AML-193 (cell line): ENCODE results near the gene TAS1R3.
"Not testable (repeated sequence)": the region's sequence is repeated elsewhere in the genome, so short reads cannot be mapped to it uniquely, and the experiment has no call there.

Source experiments
- DNase-seq, 2 experiments: peaks; one replicate each; lab custom pipeline; 2025; lab: John Stamatoyannopoulos, UW

Gene TAS1R3

GRCh38 chr1:1354271-1355247 lies 23.5 kb downstream of the TAS1R3 start:
- no peak for DNase-seq

- DNase-seq = no peak
These were observed 24.3 kb downstream of the TAS1R3 start for GRCh38 chr1:1355416-1355815.

DNA sequence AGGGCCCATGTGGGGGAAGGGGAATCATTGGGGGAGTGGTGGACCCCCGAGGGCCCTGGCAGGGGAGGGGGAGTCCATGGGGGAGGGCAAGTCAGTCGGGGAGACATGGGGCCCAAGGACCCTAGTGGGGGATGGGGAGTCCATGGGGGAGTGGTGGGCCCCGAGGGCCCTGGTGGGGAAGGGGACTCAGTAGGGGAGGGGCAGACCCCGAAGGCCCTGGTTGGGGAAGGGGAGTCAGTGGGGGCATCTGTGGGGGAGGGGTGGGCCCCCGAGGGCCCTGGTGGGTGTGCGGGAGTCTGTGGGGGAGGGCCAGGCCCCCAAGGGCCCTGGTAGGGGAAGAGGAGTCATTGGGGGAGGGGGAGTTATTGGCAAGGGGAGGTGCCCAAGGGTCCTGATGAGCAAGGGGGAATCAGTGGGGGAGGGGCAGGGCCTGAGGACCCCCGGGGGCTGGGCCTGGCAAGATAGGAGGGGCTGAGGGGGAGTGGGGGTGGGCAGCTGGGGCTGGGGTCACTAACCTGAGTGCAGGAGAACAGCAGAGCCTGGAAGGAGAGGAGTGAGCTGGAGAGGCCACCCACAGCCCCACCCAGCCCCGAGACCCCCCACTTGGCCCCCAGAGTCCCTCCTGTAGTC lies 25.2 kb downstream of the TAS1R3 start:
- DNase-seq = no peak

DNA sequence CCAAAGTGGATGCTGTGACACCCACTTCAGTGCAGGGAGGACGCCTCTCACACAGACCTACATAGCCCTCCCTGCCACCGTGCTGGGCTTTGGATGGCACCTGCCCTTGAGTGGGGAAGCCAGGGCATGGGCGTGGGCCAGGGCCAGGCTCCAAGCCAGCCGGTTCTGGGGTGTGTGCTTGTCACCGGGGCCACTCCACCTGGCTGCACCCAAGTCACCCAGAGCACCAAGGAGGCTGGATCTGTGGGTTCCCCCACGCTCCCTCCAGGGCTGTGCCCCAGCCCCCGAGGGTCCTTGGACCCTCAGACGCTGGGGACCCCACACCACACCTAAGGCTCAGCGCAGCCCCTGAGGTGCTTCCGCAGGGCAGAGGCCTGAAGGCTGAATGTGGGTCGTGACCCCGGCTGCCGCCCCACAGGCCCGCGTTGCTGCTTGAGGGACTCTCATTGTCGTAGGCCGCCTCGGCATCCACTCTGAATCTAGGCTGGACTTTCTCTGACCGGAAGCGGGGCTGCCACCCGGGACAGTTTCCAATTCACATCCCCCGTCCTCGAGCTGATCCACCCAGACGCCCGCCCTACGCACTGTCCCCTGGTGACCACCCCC lies 25.8 kb downstream of the TAS1R3 start:
- no peak for DNase-seq

DNA sequence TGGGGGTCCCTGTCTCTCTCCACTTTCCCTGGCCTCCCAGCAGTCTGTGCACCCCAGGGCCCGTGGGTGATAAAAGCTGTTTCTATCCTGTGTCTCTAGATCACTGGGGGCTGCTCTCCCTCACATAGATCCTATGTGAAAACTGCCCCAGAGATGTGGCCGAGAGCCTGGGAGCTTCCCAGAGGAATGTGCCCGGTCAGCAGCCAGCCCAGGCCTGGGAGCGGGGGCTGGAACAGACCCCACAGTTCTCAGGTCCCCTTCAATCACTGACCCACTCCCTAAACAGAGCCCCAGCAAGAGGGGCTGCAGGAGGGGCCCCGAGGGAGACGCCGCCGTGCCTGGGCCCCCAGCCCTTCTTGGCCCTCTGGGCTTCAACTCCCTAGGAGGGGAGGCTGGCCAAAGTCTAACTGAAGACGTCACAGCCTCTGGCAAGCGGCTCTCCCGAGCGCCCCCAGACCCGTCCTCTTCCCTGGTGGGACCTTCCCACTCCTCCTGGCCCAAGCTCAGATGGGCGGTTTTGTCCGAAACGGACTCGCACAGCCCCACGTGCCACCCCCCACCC lies 26.9 kb downstream of the TAS1R3 start:
- DNase-seq = no peak

DNA sequence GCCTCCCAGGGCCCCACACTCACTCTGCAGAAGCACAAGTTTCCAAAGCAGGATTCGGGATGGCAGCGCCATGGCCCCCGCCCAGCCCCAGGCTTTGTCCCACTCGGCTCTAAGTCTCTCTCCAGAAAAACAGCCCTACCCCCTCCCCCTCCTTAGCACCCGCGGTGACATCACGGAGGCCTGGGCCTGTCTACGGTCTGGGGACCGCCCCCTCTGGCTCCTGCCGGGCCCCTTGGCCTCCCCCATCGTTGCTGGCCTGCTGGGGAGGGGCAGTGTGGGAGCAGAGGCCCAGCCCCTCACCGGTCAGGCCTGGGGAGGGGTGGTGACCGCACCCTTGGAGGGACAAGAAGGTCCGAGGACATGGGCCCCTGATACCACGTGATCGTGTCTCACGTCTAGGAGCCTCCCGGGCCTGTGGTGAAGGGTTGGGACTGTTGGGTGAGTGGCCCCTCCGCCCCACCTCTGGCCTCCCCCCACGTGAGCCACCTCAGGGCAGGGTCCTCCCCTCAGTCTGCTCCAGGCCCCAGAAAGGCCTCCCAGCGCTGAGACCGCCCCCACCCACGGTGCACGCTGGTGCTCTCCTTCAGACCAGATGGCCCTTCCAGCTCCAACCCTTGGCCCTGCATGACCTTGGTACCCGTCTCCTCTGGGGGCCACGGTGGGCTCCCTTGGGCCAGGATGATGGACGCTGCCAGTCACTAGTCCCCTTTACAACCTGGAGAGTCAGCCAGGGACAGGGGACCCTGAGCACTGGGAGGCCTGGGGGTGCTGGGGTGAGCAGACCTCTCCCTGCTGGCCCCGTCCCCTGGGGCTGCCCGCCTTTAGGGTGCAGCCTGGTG lies 27.6 kb downstream of the TAS1R3 start, which contains the start of gene MXRA8:
TSS of gene MXRA8 (minus strand) at position 123 of the 839 bp plus-strand sequence. CDS start at position 72, 51 bp downstream.
- no peak for DNase-seq

- DNase-seq = no peak
These were observed 28.2 kb downstream of the TAS1R3 start for GRCh38 chr1:1359308-1359663.

- DNase-seq = no peak
These were observed 28.8 kb downstream of the TAS1R3 start for GRCh38 chr1:1359664-1360468.

- no peak for DNase-seq
These were observed 29.6 kb downstream of the TAS1R3 start for GRCh38 chr1:1360506-1361169.

GRCh38 chr1:1361233-1361981 lies 30.3 kb downstream of the TAS1R3 start:
- DNase-seq = no peak

DNA sequence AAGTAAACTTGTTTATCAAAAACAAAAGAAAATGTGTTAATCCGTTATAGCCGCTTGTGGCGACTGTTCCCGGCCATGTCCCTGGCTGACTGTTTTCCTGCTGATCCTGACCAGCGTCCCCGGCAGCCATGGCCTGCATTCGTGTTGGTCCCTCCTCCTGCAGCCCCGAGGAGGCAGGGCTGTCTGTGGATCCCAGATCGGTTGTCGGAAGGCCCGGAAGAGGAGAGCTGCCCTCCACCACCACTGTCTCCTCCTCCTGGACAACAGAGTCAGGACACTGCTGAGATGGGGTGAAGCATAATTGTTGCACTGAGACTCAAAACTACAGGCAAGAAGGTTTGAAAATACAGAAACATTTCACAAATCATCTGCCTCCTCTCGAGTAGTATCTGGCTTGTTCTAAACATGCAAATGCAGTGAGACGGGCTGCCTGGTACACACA lies 30.9 kb downstream of the TAS1R3 start:
- no peak for DNase-seq

- DNase-seq = no peak
These were observed 33.2 kb downstream of the TAS1R3 start for GRCh38 chr1:1364266-1364665.

DNA sequence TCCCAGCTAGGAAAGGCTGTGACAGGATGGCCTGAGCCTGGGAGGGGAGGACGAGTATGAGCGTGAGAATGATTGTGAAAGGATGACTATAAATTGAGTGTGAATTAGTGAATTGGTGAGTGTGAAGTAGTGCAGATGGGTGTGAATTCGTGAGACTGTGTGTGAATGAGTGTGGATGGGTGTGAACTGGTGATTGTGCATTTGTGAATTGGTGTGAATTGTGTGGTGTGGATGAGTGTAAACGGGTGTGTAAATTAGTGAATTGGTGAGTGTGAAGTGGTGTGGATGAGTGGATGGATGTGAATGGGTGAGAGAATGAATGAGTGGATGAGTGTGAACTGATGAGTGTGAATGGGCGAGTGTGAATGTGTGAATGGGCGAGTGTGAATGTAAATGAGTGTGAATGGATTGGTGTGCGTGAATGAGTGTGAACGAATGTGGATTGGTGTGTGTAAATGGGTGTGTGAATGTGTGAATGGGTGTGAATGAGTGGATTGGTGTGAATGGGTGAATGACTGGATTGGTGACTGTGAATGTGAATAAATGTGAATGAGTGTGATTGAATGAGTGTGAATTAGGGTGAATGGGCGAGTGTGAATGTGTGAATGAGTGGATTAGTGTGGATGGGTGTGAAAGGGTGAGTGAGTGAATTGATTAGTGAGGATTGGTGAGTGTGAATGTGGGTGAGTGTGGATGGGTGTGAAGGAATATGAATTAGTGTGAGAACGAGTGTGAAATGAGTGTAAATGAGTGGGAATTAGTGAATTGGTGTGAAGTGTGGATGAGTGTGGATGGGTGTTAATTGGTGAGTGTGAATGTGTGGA lies 35.0 kb downstream of the TAS1R3 start:
- DNase-seq = no peak

DNA sequence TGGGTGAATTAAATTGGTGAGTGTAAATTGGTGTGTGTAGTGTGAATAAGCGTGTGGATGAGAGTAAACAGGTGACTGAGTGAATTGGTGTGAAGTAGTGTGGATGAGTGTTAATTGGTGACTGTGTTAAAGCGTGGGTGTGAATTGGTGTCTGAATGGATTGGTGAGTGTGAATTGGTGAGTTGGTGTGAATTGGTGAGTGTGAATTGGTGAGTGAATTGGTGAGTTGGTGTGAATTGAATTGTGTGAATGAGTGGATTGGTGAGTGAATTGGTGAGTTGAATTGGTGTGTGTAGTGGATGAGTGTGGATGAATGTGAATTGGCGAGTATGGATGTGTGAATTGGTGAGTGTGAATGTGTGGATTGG lies 35.6 kb downstream of the TAS1R3 start:
- DNase-seq = no peak

DNA sequence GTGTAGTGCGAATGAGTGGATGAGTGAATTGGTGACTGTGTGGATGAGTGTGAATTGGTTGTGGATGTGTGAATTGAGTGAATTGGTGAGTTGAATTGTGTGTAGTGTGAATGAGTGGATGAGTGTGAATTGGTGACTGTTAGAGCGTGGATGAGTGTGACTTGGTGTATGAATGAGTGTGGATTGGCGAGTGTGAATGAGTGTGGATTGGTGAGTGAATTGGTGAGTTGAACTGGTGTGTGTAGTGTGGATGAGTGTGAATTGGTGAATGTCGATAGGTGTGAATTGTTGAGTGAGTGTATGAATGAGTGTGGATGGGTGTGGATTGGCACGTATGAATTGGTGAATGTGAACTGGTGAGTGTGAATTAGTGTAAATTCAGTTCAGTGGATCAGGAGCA lies 36.2 kb downstream of the TAS1R3 start:
- DNase-seq = no peak

- not testable (repeated sequence) for DNase-seq
These were observed 39.0 kb downstream of the TAS1R3 start for GRCh38 chr1:1370094-1370493.

DNA sequence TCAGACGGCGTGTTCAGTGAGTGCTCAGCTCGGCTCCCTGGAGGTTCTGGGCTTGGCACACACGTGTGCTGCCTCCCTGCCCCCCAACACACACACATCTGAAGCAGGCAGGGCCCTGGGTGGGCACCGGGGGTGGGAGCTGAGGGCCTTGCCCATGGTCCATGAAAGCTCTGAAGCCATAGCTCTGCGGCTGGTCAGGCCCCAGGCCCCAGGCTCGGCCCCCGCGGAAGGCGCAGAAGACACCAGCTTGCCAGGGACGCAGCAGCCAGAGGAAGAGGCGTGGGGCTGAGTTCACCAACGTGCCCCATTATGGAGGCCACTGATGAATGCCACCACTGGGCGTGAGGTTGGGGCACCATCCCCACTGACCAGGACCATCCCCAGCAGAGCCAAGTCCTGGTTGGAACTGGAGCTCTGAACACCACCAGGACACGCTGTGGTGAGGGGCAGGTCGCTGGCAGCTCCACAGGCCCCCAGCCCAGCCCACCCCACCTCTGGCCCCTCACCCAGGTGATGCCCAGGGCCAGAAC lies 39.8 kb downstream of the TAS1R3 start:
- no peak for DNase-seq

GRCh38 chr1:1371364-1371745 lies 40.3 kb downstream of the TAS1R3 start:
- peak in 1 of 2 experiments; percentile 6 for DNase-seq
